Endodermal cell (in vitro differentiated cells): ENCODE results near the gene GNAT2. TPM values are rescaled to one million over a fixed set of nuclear protein-coding genes. Genes with fewer than 3 reads are reported as not detected.

Experiments used
- DNase-seq: peaks from one replicate; pipeline ENCODE4 v3.0.0-alpha.2; 2017
- H3K27ac ChIP-seq: 2 replicates; pipeline ENCODE4 v1.5.1; 2013; ENCODE audit warnings: mild to moderate bottlenecking, low read depth, low read length, moderate library complexity
- H3K27me3 ChIP-seq: 2 replicates; pipeline ENCODE4 v1.6.1; 2013; ENCODE audit warnings: mild to moderate bottlenecking, low read length, moderate library complexity; ENCODE audit not compliant: insufficient read depth, control insufficient read depth, poor library complexity, severe bottlenecking
- H3K36me3 ChIP-seq: 2 replicates; pipeline ENCODE4 v1.7.0; 2013; ENCODE audit warnings: mild to moderate bottlenecking, low read length, moderate library complexity; ENCODE audit not compliant: control insufficient read depth, insufficient read depth
- H3K4me1 ChIP-seq: one replicate; pipeline ENCODE4 v1.7.0; 2013; ENCODE audit warnings: low read length; ENCODE audit not compliant: control insufficient read depth, insufficient read depth
- H3K4me3 ChIP-seq: 2 replicates; pipeline ENCODE4 v1.5.1; 2013; ENCODE audit warnings: mild to moderate bottlenecking, low read length, moderate library complexity
- H3K9ac ChIP-seq: 2 replicates; pipeline ENCODE4 v1.6.1; 2013; ENCODE audit warnings: mild to moderate bottlenecking, low read length, moderate library complexity; ENCODE audit not compliant: poor library complexity, severe bottlenecking; ENCODE audit errors: extremely low read depth
- H3K9me3 ChIP-seq: 2 replicates; pipeline ENCODE4 v1.6.1; 2013; ENCODE audit warnings: mild to moderate bottlenecking, low read length, moderate library complexity; ENCODE audit not compliant: control insufficient read depth
- H3K27ac Mint-ChIP-seq: 2 replicates; pipeline ENCODE4 v1.8.0; 2020; ENCODE audit warnings: mixed read lengths
- H3K27me3 Mint-ChIP-seq: 2 replicates; pipeline ENCODE4 v1.8.0; 2021; ENCODE audit warnings: mild to moderate bottlenecking, mixed read lengths; ENCODE audit not compliant: insufficient read depth
- H3K36me3 Mint-ChIP-seq: 2 replicates; pipeline ENCODE4 v1.8.0; 2020; ENCODE audit warnings: low read depth, mixed read lengths
- H3K4me1 Mint-ChIP-seq: 2 replicates; pipeline ENCODE4 v1.8.0; 2020; ENCODE audit warnings: mixed read lengths
- H3K4me3 Mint-ChIP-seq: 2 replicates; pipeline ENCODE4 v1.8.0; 2020; ENCODE audit warnings: mild to moderate bottlenecking, moderate library complexity, mixed read lengths
- H3K9me3 Mint-ChIP-seq: 2 replicates; pipeline ENCODE4 v1.8.0; 2020; ENCODE audit warnings: mild to moderate bottlenecking, mixed read lengths
- CTCF ChIP-seq: fragments of 200-600 bp; sonication (generic); conservative IDR thresholded peaks from 2 replicates; pipeline ENCODE4 v1.5.0; 2021; ENCODE audit warnings: antibody characterized with exemption, mild to moderate bottlenecking
- WGBS, 2 experiments: methylation state at CpG; one replicate each; pipeline versions ENCODE4 v1.1.5 to v1.1.7; 2013; ENCODE audit warnings: missing lambda C conversion rate in 2 of 2, mixed read lengths in 1 of 2; ENCODE audit not compliant: insufficient coverage in 1 of 2, insufficient read length in 1 of 2; 5-methylcytosine and 5-hydroxymethylcytosine counted together
- total RNA-seq, 2 donors: library from RNA; stranded (reverse); fragmentation: NEBNext Ultra II Directional in 1 of 2; extraction: Animal tissue kit (Norgen Biotek cat#: 25700) in 1 of 2; gene quantifications; 2 replicates in 1 of 2; 3 replicates in 1 of 2; pipeline ENCODE4 v1.2.1, GENCODE V29; 2021

GNAT2 gene
- total RNA-seq, 2 donors from 2014 or later: not detected

DNA sequence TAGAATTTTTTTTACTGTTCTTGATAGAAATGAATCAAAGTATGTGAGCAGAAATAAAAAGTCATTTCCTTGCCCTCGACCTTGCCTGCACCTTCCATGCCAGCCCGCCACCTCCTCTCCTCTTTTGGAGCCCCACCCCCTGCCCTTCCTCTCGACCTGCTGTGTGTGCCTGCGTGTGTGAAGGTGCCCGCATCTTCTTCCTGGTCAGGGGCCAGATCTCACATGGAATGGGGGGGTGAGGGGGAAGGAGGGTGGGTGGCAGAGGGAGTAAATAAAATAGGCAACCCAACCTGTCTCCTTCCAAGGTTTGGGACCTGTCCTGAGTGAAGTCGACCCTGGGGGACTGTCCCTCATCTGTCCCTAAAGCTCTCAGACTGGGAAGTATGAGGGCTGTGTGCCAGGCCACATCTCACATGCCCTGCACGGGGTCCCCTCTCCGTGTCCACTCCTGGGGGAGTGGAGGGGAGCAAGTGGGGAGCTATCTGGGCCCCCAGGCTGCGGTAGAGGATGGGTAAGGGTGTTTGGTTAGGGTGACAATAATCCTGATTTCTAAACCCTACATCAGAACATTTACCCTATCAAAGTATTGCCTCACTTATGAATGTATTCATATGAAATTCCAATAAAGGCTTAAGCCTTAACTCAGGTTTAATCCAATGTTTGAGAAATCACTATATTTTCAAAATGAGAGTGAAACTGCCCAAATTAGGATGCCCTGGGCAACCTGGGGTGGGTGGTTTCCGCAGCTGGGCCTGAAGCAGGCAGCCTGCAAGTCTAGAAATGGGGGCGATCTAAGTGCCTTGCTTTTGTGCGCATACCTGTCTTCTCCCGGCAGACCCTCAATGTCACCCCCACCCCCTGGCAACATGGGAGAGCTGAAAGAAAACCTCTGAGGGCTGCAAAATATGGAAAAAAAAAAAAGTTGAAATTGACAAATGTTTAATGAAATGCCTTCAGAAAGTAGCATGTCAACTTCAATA is 15.6 kb upstream of the GNAT2 start:
- Histone ChIP-seq H3K27me3 (no peaks in the 10 kb centered on the region), H3K36me3 (peaks cover 10% of the 10 kb centered on the region), H3K4me3 (no peak overlapping the region), H3K4me1 (peaks cover 6% of the 10 kb centered on the region), H3K27ac (no peak overlapping the region), H3K9ac (no peak overlapping the region), H3K9me3 (no peaks in the 10 kb centered on the region)
- TF ChIP-seq CTCF: no peak
- Mint-ChIP-seq H3K27me3 (no peaks in the 10 kb centered on the region), H3K4me1 (peaks cover 21% of the 10 kb centered on the region), H3K9me3 (no peaks in the 10 kb centered on the region), H3K4me3 (no peak overlapping the region), H3K36me3 (peaks cover 5% of the 10 kb centered on the region), H3K27ac (peak overlapping the region; percentile 55)
- 85 to 100% methylated on average over 3 to 12 of the region's 13 CpGs for whole genome bisulfite sequencing, 2 experiments
- peak; percentile 43 for DNase-seq

- Histone ChIP-seq H3K9ac (no peak overlapping the region), H3K27me3 (no peaks in the 10 kb centered on the region), H3K4me3 (no peak overlapping the region), H3K4me1 (peaks cover 6% of the 10 kb centered on the region), H3K27ac (no peak overlapping the region), H3K36me3 (peaks cover 15% of the 10 kb centered on the region), H3K9me3 (no peaks in the 10 kb centered on the region)
- no peaks in the 10 kb centered on the region for H3K9me3 Mint-ChIP-seq
- no peak for DNase-seq
- no peak for TF ChIP-seq CTCF
- no peaks in the 10 kb centered on the region for H3K27me3 Mint-ChIP-seq
- 85 to 94% methylated on average over 4 to 6 of the region's 6 CpGs for WGBS, 2 experiments
- no peak overlapping the region for H3K4me3 Mint-ChIP-seq
- H3K4me1 Mint-ChIP-seq: peaks cover 14% of the 10 kb centered on the region
- H3K27ac Mint-ChIP-seq: no peak overlapping the region
- H3K36me3 Mint-ChIP-seq: peaks cover 12% of the 10 kb centered on the region
Observed at GRCh38 chr1:109634292-109634691, 14.9 kb upstream of the GNAT2 start.

- Histone ChIP-seq H3K36me3 (peaks cover 24% of the 10 kb centered on the region), H3K4me1 (peaks cover 6% of the 10 kb centered on the region), H3K27ac (peak overlapping the region; percentile 32), H3K4me3 (no peak overlapping the region), H3K9me3 (no peaks in the 10 kb centered on the region), H3K9ac (no peak overlapping the region), H3K27me3 (no peaks in the 10 kb centered on the region)
- Mint-ChIP-seq H3K4me1 (peaks cover 10% of the 10 kb centered on the region), H3K27ac (no peak overlapping the region), H3K36me3 (peaks cover 23% of the 10 kb centered on the region), H3K9me3 (no peaks in the 10 kb centered on the region), H3K4me3 (no peak overlapping the region), H3K27me3 (no peaks in the 10 kb centered on the region)
- 80 to 88% methylated on average over 1 to 5 of the region's 5 CpGs for WGBS, 2 experiments
- peak; percentile 44 for DNase-seq
- TF ChIP-seq CTCF: no peak
Observed at GRCh38 chr1:109632671-109633346, 13.4 kb upstream of the GNAT2 start.
